Endothelial cell of umbilical vein (primary cell): ENCODE measurements around the gene CHGA. TPM values are rescaled to one million over a fixed set of nuclear protein-coding genes. Genes with fewer than 3 reads are reported as not detected.

Experiments
- BruUV-seq: library from RNA; stranded (reverse); fragments of 400-500 nt; replicated peaks from 2 replicates; lab custom pipeline; 2021; lab: Mats Ljungman, UMichigan
- CTCF ChIA-PET: fragments of 300-600, 350-600 bp; sonication (Branson Sonifier 250); formaldehyde crosslinking; loops from one replicate; lab custom pipeline; 2021; ENCODE audit warnings: antibody characterized with exemption, inconsistent platforms; lab: Charles Lee
- POLR2A ChIA-PET: fragments of 300-600, 350-600 bp; sonication (Branson Sonifier 250); formaldehyde crosslinking; loops from one replicate; lab custom pipeline; 2021; ENCODE audit warnings: antibody characterized with exemption, inconsistent platforms; lab: Charles Lee
- DNase-seq: peaks from one replicate; pipeline ENCODE4 v3.0.0-alpha.2; 2011; ENCODE audit warnings: low read depth, low spot score
- FAIRE-seq: peaks from 2 replicates; lab custom pipeline; 2011; peaks lifted over from hg19 to GRCh38; lab: Jason Lieb, UNC
- H2AFZ ChIP-seq: 2 replicates; pipeline ENCODE4 v1.6.0; 2012; ENCODE audit warnings: low read depth, low read length, control low read depth, inconsistent platforms
- H3K27ac ChIP-seq: 2 replicates; pipeline ENCODE4 v1.5.1; 2011; ENCODE audit warnings: low read depth, mild to moderate bottlenecking, control low read depth, low read length, moderate library complexity; ENCODE audit not compliant: insufficient read depth
- H3K27me3 ChIP-seq, 2 experiments: 2 replicates each; pipeline versions ENCODE4 v1.6.0 to v1.6.1; 2011; ENCODE audit warnings: low read length in 2 of 2, mixed read lengths in 1 of 2; ENCODE audit not compliant: control insufficient read depth in 2 of 2, insufficient read depth in 2 of 2
- H3K36me3 ChIP-seq, 2 experiments: 2 replicates in 1 of 2; 3 replicates in 1 of 2; pipeline ENCODE4 v1.5.1; 2011; ENCODE audit warnings: low read length in 2 of 2, mild to moderate bottlenecking in 1 of 2, moderate library complexity in 1 of 2; ENCODE audit not compliant: control insufficient read depth in 2 of 2, insufficient read depth in 2 of 2; ENCODE audit errors: extremely low read depth in 1 of 2
- H3K4me1 ChIP-seq: 3 replicates; pipeline ENCODE4 v1.5.1; 2011; ENCODE audit warnings: mild to moderate bottlenecking, low read length; ENCODE audit not compliant: control insufficient read depth, insufficient read depth; ENCODE audit errors: extremely low read depth
- H3K4me2 ChIP-seq: 2 replicates; pipeline ENCODE4 v1.6.1; 2011; ENCODE audit warnings: low read length, control low read depth, mixed read lengths; ENCODE audit not compliant: insufficient read depth
- H3K4me3 ChIP-seq, 3 experiments: fragments of 200-600 bp in 1 of 3; sonication (generic), shearing (Covaris generic) in 1 of 3; replicated peaks in 1 of 3; 2 replicates each; pipeline ENCODE4 v1.5.1; 2011 to 2016; ENCODE audit warnings: control low read depth in 3 of 3, low read length in 3 of 3, mild to moderate bottlenecking in 2 of 3, inconsistent platforms in 1 of 3, low read depth in 1 of 3, moderate library complexity in 1 of 3; ENCODE audit not compliant: insufficient read depth in 1 of 3
- H3K79me2 ChIP-seq: 2 replicates; pipeline ENCODE4 v1.6.0; 2012; ENCODE audit warnings: low read length, inconsistent platforms; ENCODE audit not compliant: control insufficient read depth, insufficient read depth
- H3K9ac ChIP-seq: replicated peaks from 2 replicates; pipeline ENCODE3; 2011; ENCODE audit warnings: low read length, control low read depth; ENCODE audit not compliant: insufficient read depth; ENCODE audit errors: extremely low read depth
- H3K9me1 ChIP-seq: replicated peaks from 3 replicates; pipeline ENCODE4 v1.6.0; 2011; ENCODE audit warnings: mild to moderate bottlenecking, low read length; ENCODE audit not compliant: control insufficient read depth, insufficient read depth; ENCODE audit errors: extremely low read depth
- H3K9me3 ChIP-seq: replicated peaks from 2 replicates; pipeline ENCODE4 v1.5.1; 2012; ENCODE audit warnings: low read length, inconsistent platforms; ENCODE audit not compliant: control insufficient read depth, insufficient read depth
- H4K20me1 ChIP-seq: replicated peaks from 2 replicates; pipeline ENCODE3; 2011; ENCODE audit warnings: mild to moderate bottlenecking, low read length; ENCODE audit not compliant: control insufficient read depth, insufficient read depth; ENCODE audit errors: extremely low read depth
- CTCF ChIP-seq, 2 donors: IDR thresholded peaks; 1 replicate in 1 of 2; 2 replicates in 1 of 2; pipeline ENCODE4 v1.5.1; 2011; ENCODE audit warnings: low read length in 2 of 2, mild to moderate bottlenecking in 2 of 2, moderate library complexity in 2 of 2, control low read depth in 1 of 2, inconsistent platforms in 1 of 2, low read depth in 1 of 2; ENCODE audit not compliant: insufficient read depth in 1 of 2; ENCODE audit errors: extremely low read depth in 1 of 2
- EZH2 ChIP-seq: IDR thresholded peaks from 2 replicates; pipeline ENCODE4 v1.6.1; 2012; ENCODE audit warnings: borderline replicate concordance, low read depth, mild to moderate bottlenecking, moderate library complexity, low read length, inconsistent platforms; ENCODE audit not compliant: severe bottlenecking
- FOS ChIP-seq: IDR thresholded peaks from 2 replicates; pipeline ENCODE4 v1.6.1; 2011; ENCODE audit warnings: mild to moderate bottlenecking, low read length, moderate library complexity, borderline replicate concordance; ENCODE audit not compliant: insufficient read depth
- GATA2 ChIP-seq: IDR thresholded peaks from 2 replicates; pipeline ENCODE4 v1.7.0; 2011; ENCODE audit warnings: low read depth, mild to moderate bottlenecking, moderate library complexity, mixed read lengths, low read length; ENCODE audit not compliant: insufficient read length, insufficient read depth
- JUN ChIP-seq: IDR thresholded peaks from 2 replicates; pipeline ENCODE4 v1.6.1; 2011; ENCODE audit warnings: borderline replicate concordance, low read depth; ENCODE audit not compliant: insufficient read length, insufficient read depth
- MAX ChIP-seq: IDR thresholded peaks from 2 replicates; pipeline ENCODE4 v1.6.1; 2011; ENCODE audit not compliant: insufficient read depth, insufficient read length
- POLR2A ChIP-seq: IDR thresholded peaks from 2 replicates; pipeline ENCODE4 v1.6.1; 2012; ENCODE audit warnings: low read depth, mild to moderate bottlenecking, control low read depth, low read length
- POLR2AphosphoS5 ChIP-seq: IDR thresholded peaks from 2 replicates; pipeline ENCODE4 v1.6.1; 2012; ENCODE audit warnings: low read depth, mild to moderate bottlenecking, control low read depth, low read length, moderate library complexity; ENCODE audit not compliant: insufficient read depth
- dilution Hi-C: fragments of 300-500 bp; cut with MboI; formaldehyde crosslinking; loops from one replicate; pipeline ENCODE4 v1.15.0; 2019; ENCODE audit warnings: low sequenced_read_pairs; ENCODE audit not compliant: extremely low pct_ligation_motif_present
- intact Hi-C: fragments of 100-400 bp; cut with micrococcal nuclease; formaldehyde crosslinking; loops from one replicate; pipeline ENCODE4 v1.10.0; 2022
- polyA plus RNA-seq, 4 experiments: library from polyadenylated mRNA; depleted of rRNA in 3 of 4; stranded (reverse) in 3 of 4; unstranded in 1 of 4; fragments of >200 nt; gene quantifications; 2 replicates each; pipeline versions ENCODE4 v1.2.1 to v1.2.3, GENCODE V29; 2011 to 2012; ENCODE audit warnings: missing spikeins in 1 of 4
- total RNA-seq: library from RNA; stranded (reverse); gene quantifications from 2 replicates; pipeline ENCODE4 v1.2.3, GENCODE V29; 2021

Gene CHGA
- total and polyA plus RNA-seq, 2 donors (not counting 3 experiments of a cell fraction or from before 2014, with no cell fraction given): not detected

GRCh38 chr14:92903359-92903758 is 19.6 kb upstream of the CHGA start:
- no peaks in the 10 kb centered on the region for H3K4me1 ChIP-seq
- no peak overlapping the region for H3K27ac ChIP-seq
- no peak overlapping the region for H2AFZ ChIP-seq
- no peaks in the 10 kb centered on the region for H3K36me3 ChIP-seq
- no peak overlapping the region for H3K9ac ChIP-seq
- no peak overlapping the region for H3K4me3 ChIP-seq
- dilution Hi-C loops (no loop called here), intact Hi-C loops (no loop called here)
- FAIRE-seq (no peak), DNase-seq (no peak)
- no peak overlapping the region for H3K4me2 ChIP-seq
- H3K9me3 ChIP-seq: no peaks in the 10 kb centered on the region
- POLR2A ChIA-PET: no interaction called here
- BruUV-seq: no TSS peak
- no peaks in the 10 kb centered on the region for H3K9me1 ChIP-seq
- TF ChIP-seq FOS: no peak
- TF ChIP-seq CTCF (IDR thresholded peaks at IDR 0.05; ENCODE audit: extremely low read depth in 1 of 2, insufficient read depth in 1 of 2, low read depth in 1 of 2, low read length in 2 of 2): no peak
- TF ChIP-seq POLR2A: no peak
- no peak for TF ChIP-seq EZH2
- no peak for TF ChIP-seq JUN
- no peak for TF ChIP-seq GATA2
- peaks cover 0 to 16% of the 10 kb centered on the region in 2 experiments for H3K27me3 ChIP-seq
- no peaks in the 10 kb centered on the region for H3K79me2 ChIP-seq
- CTCF ChIA-PET: no interaction called here
- H4K20me1 ChIP-seq: no peaks in the 10 kb centered on the region

GRCh38 chr14:92905667-92906066 is 17.3 kb upstream of the CHGA start:
- DNase-seq (no peak), FAIRE-seq (no peak)
- ChIA-PET POLR2A (no interaction called here), CTCF (no interaction called here)
- no peak overlapping the region for H3K4me2 ChIP-seq
- H3K27me3 ChIP-seq: peaks cover 0 to 16% of the 10 kb centered on the region in 2 experiments
- no peak for TF ChIP-seq JUN
- no peak for TF ChIP-seq POLR2AphosphoS5
- no peak for TF ChIP-seq POLR2A
- no peak for TF ChIP-seq EZH2
- no peak for TF ChIP-seq MAX
- no peak for TF ChIP-seq CTCF (IDR thresholded peaks at IDR 0.05; ENCODE audit: extremely low read depth in 1 of 2, insufficient read depth in 1 of 2, low read depth in 1 of 2, low read length in 2 of 2)
- TF ChIP-seq GATA2: no peak
- BruUV-seq: no TSS peak
- no peaks in the 10 kb centered on the region for H3K9me1 ChIP-seq
- no peaks in the 10 kb centered on the region for H4K20me1 ChIP-seq
- no peaks in the 10 kb centered on the region for H3K9me3 ChIP-seq
- no peak overlapping the region for H2AFZ ChIP-seq
- no peaks in the 10 kb centered on the region for H3K36me3 ChIP-seq
- intact Hi-C loops (no loop called here), dilution Hi-C loops (no loop called here)
- no peak overlapping the region for H3K4me3 ChIP-seq
- no peaks in the 10 kb centered on the region for H3K79me2 ChIP-seq
- H3K4me1 ChIP-seq: no peaks in the 10 kb centered on the region
- H3K9ac ChIP-seq: no peak overlapping the region
- H3K27ac ChIP-seq: no peak overlapping the region
